Sigmoid colon (tissue), 4 donors: Measurements from ENCODE around the gene MIX23.

Source experiments
- CTCF ChIP-seq, 4 experiments: fragments of 450-650 bp in 3 of 4; fragments of 200-600 bp in 1 of 4; IDR thresholded peaks; one replicate each; pipeline ENCODE4 v1.5.1; 2016 to 2019; ENCODE audit warnings: antibody characterized with exemption in 4 of 4, mild to moderate bottlenecking in 3 of 4, moderate library complexity in 2 of 4
- EP300 ChIP-seq, 4 donors: sonication (generic); formaldehyde crosslinking; IDR thresholded peaks; one replicate each; pipeline ENCODE4 v1.6.1; 2017; ENCODE audit warnings: antibody characterized with exemption in 4 of 4

- TF ChIP-seq CTCF (IDR thresholded peaks at IDR 0.05): no peak
- no peak for TF ChIP-seq EP300 (IDR thresholded peaks at IDR 0.05)
These were observed 51.1 kb downstream of the MIX23 start for GRCh38 chr3:122331886-122332285.
